Liver (tissue), 3 donors: ENCODE measurements around the gene NNMT.

Experiments
- ATF3 ChIP-seq: IDR thresholded peaks from 2 replicates; pipeline ENCODE4 v1.6.1; 2016; ENCODE audit warnings: antibody characterized with exemption
- RAD21 ChIP-seq, 2 donors: IDR thresholded peaks; 2 replicates each; pipeline ENCODE4 v1.6.1; 2016; ENCODE audit warnings: antibody characterized with exemption in 2 of 2, mild to moderate bottlenecking in 2 of 2
- RXRA ChIP-seq, 2 donors: IDR thresholded peaks; 2 replicates each; pipeline ENCODE4 v1.6.1; 2017 to 2018; ENCODE audit warnings: antibody characterized with exemption in 2 of 2, mild to moderate bottlenecking in 1 of 2
- SP1 ChIP-seq: IDR thresholded peaks from 2 replicates; pipeline ENCODE4 v1.6.1; 2018; ENCODE audit warnings: antibody characterized with exemption, mild to moderate bottlenecking
- YY1 ChIP-seq: IDR thresholded peaks from 2 replicates; pipeline ENCODE4 v1.6.1; 2016; ENCODE audit warnings: antibody characterized with exemption, mild to moderate bottlenecking
- ZBTB33 ChIP-seq: IDR thresholded peaks from 2 replicates; pipeline ENCODE4 v1.6.1; 2016; ENCODE audit warnings: antibody characterized with exemption
- TF ChIP-seq, protein P1 (sequence below): fragments of 150-350 bp; IDR thresholded peaks from 2 replicates; pipeline ENCODE4 v1.5.1; 2017; ENCODE audit warnings: improper control_type of control experiment, low read depth, low read length; ENCODE audit not compliant: missing input control
- donor health status: healthy.
- donor health status: healthy.

GRCh38 chr11:114310095-114310494 is 13.9 kb downstream of the NNMT start:
- TF ChIP-seq, protein P1, sequence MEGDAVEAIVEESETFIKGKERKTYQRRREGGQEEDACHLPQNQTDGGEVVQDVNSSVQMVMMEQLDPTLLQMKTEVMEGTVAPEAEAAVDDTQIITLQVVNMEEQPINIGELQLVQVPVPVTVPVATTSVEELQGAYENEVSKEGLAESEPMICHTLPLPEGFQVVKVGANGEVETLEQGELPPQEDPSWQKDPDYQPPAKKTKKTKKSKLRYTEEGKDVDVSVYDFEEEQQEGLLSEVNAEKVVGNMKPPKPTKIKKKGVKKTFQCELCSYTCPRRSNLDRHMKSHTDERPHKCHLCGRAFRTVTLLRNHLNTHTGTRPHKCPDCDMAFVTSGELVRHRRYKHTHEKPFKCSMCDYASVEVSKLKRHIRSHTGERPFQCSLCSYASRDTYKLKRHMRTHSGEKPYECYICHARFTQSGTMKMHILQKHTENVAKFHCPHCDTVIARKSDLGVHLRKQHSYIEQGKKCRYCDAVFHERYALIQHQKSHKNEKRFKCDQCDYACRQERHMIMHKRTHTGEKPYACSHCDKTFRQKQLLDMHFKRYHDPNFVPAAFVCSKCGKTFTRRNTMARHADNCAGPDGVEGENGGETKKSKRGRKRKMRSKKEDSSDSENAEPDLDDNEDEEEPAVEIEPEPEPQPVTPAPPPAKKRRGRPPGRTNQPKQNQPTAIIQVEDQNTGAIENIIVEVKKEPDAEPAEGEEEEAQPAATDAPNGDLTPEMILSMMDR, result no peak
- TF ChIP-seq RXRA (IDR thresholded peaks at IDR 0.05), result no peak
- no peak for TF ChIP-seq YY1
- TF ChIP-seq RAD21 (IDR thresholded peaks at IDR 0.05), result no peak
- no peak for TF ChIP-seq ZBTB33
- no peak for TF ChIP-seq ATF3
- TF ChIP-seq SP1, result no peak
